CD14-positive monocyte (primary cell): Measurements from ENCODE around the gene SCNN1A. TPM values are rescaled to one million over a fixed set of nuclear protein-coding genes. Genes with fewer than 3 reads are reported as not detected.

Experiments
- DNase-seq, 3 donors: peaks; one replicate each; pipeline ENCODE4 v3.0.0-alpha.2; 2011 to 2022
- H2AFZ ChIP-seq: 2 replicates; pipeline ENCODE4 v1.6.0; 2012; ENCODE audit warnings: mild to moderate bottlenecking, low read depth, low read length, inconsistent platforms; ENCODE audit not compliant: insufficient read depth, poor library complexity, severe bottlenecking
- H3K27ac ChIP-seq, 2 donors: 1 replicate in 1 of 2; 2 replicates in 1 of 2; pipeline ENCODE4 v1.5.1; 2012 to 2013; ENCODE audit warnings: low read length in 2 of 2, control low read depth in 1 of 2, inconsistent platforms in 1 of 2, low read depth in 1 of 2, mild to moderate bottlenecking in 1 of 2
- H3K27me3 ChIP-seq, 2 donors: one replicate each; pipeline versions ENCODE4 v1.6.0 to v1.6.1; 2011 to 2013; ENCODE audit warnings: low read length in 2 of 2; ENCODE audit not compliant: control insufficient read depth in 2 of 2, insufficient read depth in 2 of 2
- H3K36me3 ChIP-seq, 2 donors: replicated peaks in 1 of 2; 1 replicate in 1 of 2; 2 replicates in 1 of 2; pipeline versions ENCODE4 v1.5.1 to v1.6.1; 2012 to 2013; ENCODE audit warnings: low read length in 2 of 2, control low read depth in 1 of 2, inconsistent platforms in 1 of 2, mild to moderate bottlenecking in 1 of 2; ENCODE audit not compliant: insufficient read depth in 2 of 2, control insufficient read depth in 1 of 2
- H3K4me1 ChIP-seq, 2 donors: 1 replicate in 1 of 2; 2 replicates in 1 of 2; pipeline versions ENCODE4 v1.5.1 to v1.6.1; 2012 to 2013; ENCODE audit warnings: low read length in 2 of 2, control low read depth in 1 of 2, inconsistent platforms in 1 of 2, mild to moderate bottlenecking in 1 of 2, moderate library complexity in 1 of 2; ENCODE audit not compliant: insufficient read depth in 2 of 2, control insufficient read depth in 1 of 2
- H3K4me2 ChIP-seq: replicated peaks from 2 replicates; pipeline ENCODE3; 2012; ENCODE audit warnings: low read length, moderate library complexity, mild to moderate bottlenecking; ENCODE audit not compliant: poor library complexity, severe bottlenecking; ENCODE audit errors: extremely low read depth
- H3K4me3 ChIP-seq, 3 experiments: fragments of 200-600 bp in 1 of 3; sonication (generic) in 1 of 3; replicated peaks in 1 of 3; 1 replicate in 2 of 3; 2 replicates in 1 of 3; pipeline ENCODE4 v1.5.1; 2011 to 2013; ENCODE audit warnings: low read length in 3 of 3, mild to moderate bottlenecking in 3 of 3, control low read depth in 2 of 3, low read depth in 2 of 3, inconsistent platforms in 1 of 3, moderate library complexity in 1 of 3
- H3K79me2 ChIP-seq: 2 replicates; pipeline ENCODE4 v1.6.0; 2012; ENCODE audit warnings: mild to moderate bottlenecking, control low read depth, inconsistent platforms, low read length, moderate library complexity; ENCODE audit not compliant: insufficient read depth
- H3K9ac ChIP-seq: 2 replicates; pipeline ENCODE4 v1.6.0; 2017; ENCODE audit warnings: low read length, mild to moderate bottlenecking; ENCODE audit not compliant: insufficient read depth, poor library complexity, severe bottlenecking
- H3K9me3 ChIP-seq, 2 donors: replicated peaks in 1 of 2; 1 replicate in 1 of 2; 2 replicates in 1 of 2; pipeline versions ENCODE4 v1.5.1 to v1.6.1; 2012 to 2013; ENCODE audit warnings: low read length in 2 of 2, control low read depth in 1 of 2; ENCODE audit not compliant: control insufficient read depth in 1 of 2, insufficient read depth in 1 of 2
- H4K20me1 ChIP-seq: 2 replicates; pipeline ENCODE4 v1.6.0; 2012; ENCODE audit warnings: mild to moderate bottlenecking, low read length, control low read depth, moderate library complexity; ENCODE audit not compliant: insufficient read depth
- H3K27ac Mint-ChIP-seq, 7 donors: one replicate each; pipeline ENCODE4 v1.8.0; 2020; ENCODE audit warnings: mild to moderate bottlenecking in 7 of 7, mixed read lengths in 7 of 7, moderate library complexity in 6 of 7, inconsistent platforms in 2 of 7
- H3K27me3 Mint-ChIP-seq, 3 donors: one replicate each; pipeline ENCODE4 v1.8.0; 2021 to 2022; ENCODE audit warnings: low read depth in 3 of 3, mild to moderate bottlenecking in 3 of 3, mixed read lengths in 3 of 3, moderate library complexity in 3 of 3, inconsistent platforms in 1 of 3
- H3K36me3 Mint-ChIP-seq, 2 donors: one replicate each; pipeline ENCODE4 v1.8.0; 2020; ENCODE audit warnings: mixed read lengths in 2 of 2, inconsistent platforms in 1 of 2, mild to moderate bottlenecking in 1 of 2
- H3K4me1 Mint-ChIP-seq: one replicate; pipeline ENCODE4 v1.8.0; 2020; ENCODE audit warnings: mild to moderate bottlenecking, mixed read lengths
- H3K4me3 Mint-ChIP-seq, 2 donors: one replicate each; pipeline ENCODE4 v1.8.0; 2020; ENCODE audit warnings: mild to moderate bottlenecking in 2 of 2, mixed read lengths in 2 of 2, moderate library complexity in 1 of 2
- H3K9me3 Mint-ChIP-seq, 7 donors: one replicate each; pipeline ENCODE4 v1.8.0; 2020 to 2022; ENCODE audit warnings: mixed read lengths in 7 of 7, mild to moderate bottlenecking in 6 of 7, moderate library complexity in 6 of 7, inconsistent platforms in 2 of 7
- CTCF ChIP-seq: fragments of 200-600 bp; IDR thresholded peaks from one replicate; pipeline ENCODE4 v1.8.0; 2022; ENCODE audit warnings: antibody characterized with exemption, mild to moderate bottlenecking
- WGBS: methylation state at CpG from one replicate; pipeline ENCODE4 v1.1.5; 2013; ENCODE audit warnings: missing lambda C conversion rate; ENCODE audit not compliant: insufficient coverage; 5-methylcytosine and 5-hydroxymethylcytosine counted together
- intact Hi-C, 2 donors: fragments of 100-400 bp; cut with micrococcal nuclease; formaldehyde crosslinking; loops; one replicate each; pipeline versions ENCODE4 v1.15.0 to v1.15.1; 2023
- polyA plus RNA-seq, 3 donors: library from polyadenylated mRNA; depleted of rRNA in 1 of 3; unstranded in 2 of 3; stranded (reverse) in 1 of 3; fragments of 300-500 nt in 2 of 3; fragments of >200 nt in 1 of 3; fragmentation: Illumina TruSeq in 2 of 3; gene quantifications; 1 replicate in 2 of 3; 2 replicates in 1 of 3; pipeline ENCODE4 v1.2.3, GENCODE V29; 2012 to 2021

Gene SCNN1A
- polyA plus RNA-seq, 3 donors, result 0.11 to 0.68 (median 0.63) TPM

- TF ChIP-seq CTCF, result no peak
- peaks cover 30 to 33% (median 31%) of the 10 kb centered on the region in 3 donors for H3K27me3 Mint-ChIP-seq
- Histone ChIP-seq H3K27me3 (peaks cover 0 to 7% of the 10 kb centered on the region in 2 donors), H4K20me1 (peaks cover 4% of the 10 kb centered on the region), H3K27ac (no peak overlapping the region), H3K9ac (no peak overlapping the region), H3K79me2 (no peaks in the 10 kb centered on the region), H2AFZ (no peak overlapping the region), H3K9me3 (no peaks in the 10 kb centered on the region), H3K4me2 (no peak overlapping the region), H3K4me1 (peaks cover 5 to 8% of the 10 kb centered on the region in 2 donors), H3K36me3 (no peaks in the 10 kb centered on the region), H3K4me3 (no peak overlapping the region)
- intact Hi-C loops, result loop anchor here in 1 of 2 donors (5.0 kb wide), 1 partner anchor 335 kb away; no protein-coding TSS in a partner anchor
- H3K4me1 Mint-ChIP-seq, result peaks cover 13% of the 10 kb centered on the region
- H3K9me3 Mint-ChIP-seq, result no peaks in the 10 kb centered on the region
- H3K4me3 Mint-ChIP-seq, result no peak overlapping the region
- no peaks in the 10 kb centered on the region for H3K36me3 Mint-ChIP-seq
- H3K27ac Mint-ChIP-seq, result no peak overlapping the region
- no peak for DNase-seq
- 98% methylated on average over 12 of the region's 21 CpGs for WGBS
Observed at GRCh38 chr12:6316921-6317692, 58.3 kb downstream of the SCNN1A start.

- no peak for TF ChIP-seq CTCF
- Histone ChIP-seq H3K79me2 (no peaks in the 10 kb centered on the region), H2AFZ (no peak overlapping the region), H3K4me2 (no peak overlapping the region), H3K27me3 (peaks cover 3 to 14% of the 10 kb centered on the region in 2 donors), H3K36me3 (no peaks in the 10 kb centered on the region), H3K9ac (no peak overlapping the region), H3K27ac (no peak overlapping the region), H3K9me3 (no peaks in the 10 kb centered on the region), H4K20me1 (no peaks in the 10 kb centered on the region), H3K4me1 (peaks cover 8 to 11% of the 10 kb centered on the region in 2 donors), H3K4me3 (no peak overlapping the region)
- Mint-ChIP-seq H3K27ac (peak overlapping the region in 1 of 7 donors; percentile 46), H3K9me3 (no peaks in the 10 kb centered on the region), H3K4me1 (peaks cover 11% of the 10 kb centered on the region), H3K4me3 (no peak overlapping the region), H3K27me3 (peaks cover 31 to 38% (median 37%) of the 10 kb centered on the region in 3 donors), H3K36me3 (no peaks in the 10 kb centered on the region)
- 98% methylated on average over 16 of the region's 17 CpGs for WGBS
- intact Hi-C loops, result loop anchor here in 1 of 2 donors (5.0 kb wide), 1 partner anchor 336 kb away; no protein-coding TSS in a partner anchor
- no peak for DNase-seq
Observed at GRCh38 chr12:6315704-6316597, 59.4 kb downstream of the SCNN1A start.
